HepG2 (cell line): ENCODE measurements around the gene AKAP8L. TPM values are rescaled to one million over a fixed set of nuclear protein-coding genes. Genes with fewer than 3 reads are reported as not detected.

ENCODE experiments used
- ELK4 ChIP-seq: sonication (generic); formaldehyde crosslinking; IDR thresholded peaks from 2 replicates; pipeline ENCODE4 v1.9.0; 2021; ENCODE audit warnings: missing genetic modification reagents, borderline replicate concordance
- KLF15 ChIP-seq: sonication (generic); formaldehyde crosslinking; IDR thresholded peaks from 2 replicates; pipeline ENCODE4 v1.8.1; 2023; ENCODE audit warnings: borderline replicate concordance, mild to moderate bottlenecking, inconsistent platforms, missing genetic modification reagents, mixed read lengths
- TBX3 ChIP-seq: fragments of 450-650 bp; IDR thresholded peaks from 2 replicates; pipeline ENCODE4 v1.6.1; 2017; ENCODE audit warnings: antibody characterized with exemption, mild to moderate bottlenecking, inconsistent platforms, borderline replicate concordance
- TOPORS ChIP-seq: sonication (generic); formaldehyde crosslinking; IDR thresholded peaks from 2 replicates; pipeline ENCODE4 v1.8.0; 2023; ENCODE audit warnings: mild to moderate bottlenecking, missing genetic modification reagents
- ZMYM4 ChIP-seq: sonication (generic); formaldehyde crosslinking; IDR thresholded peaks from 2 replicates; pipeline ENCODE4 v1.8.1; 2023; ENCODE audit warnings: mild to moderate bottlenecking, missing genetic modification reagents
- ZNF609 ChIP-seq: sonication (generic); formaldehyde crosslinking; IDR thresholded peaks from 2 replicates; pipeline ENCODE4 v1.4.0; 2020; ENCODE audit warnings: mild to moderate bottlenecking, missing genetic modification reagents, borderline replicate concordance
- polyA plus RNA-seq, 8 experiments: library from polyadenylated mRNA; depleted of rRNA in 3 of 8; stranded (reverse) in 7 of 8; unstranded in 1 of 8; fragments of >200 nt; fragmentation: Illumina TruSeq in 4 of 8; extraction: Trizol in 4 of 8; gene quantifications; 2 replicates each; pipeline versions ENCODE4 v1.2.1 to v1.2.3, GENCODE V29; 2011 to 2016; ENCODE audit warnings: low read depth in 4 of 8, missing spikeins in 1 of 8, mixed read lengths in 1 of 8; ENCODE audit not compliant: insufficient read depth in 1 of 8
- total RNA-seq, 5 experiments: library from RNA; depleted of rRNA; stranded (reverse); fragments of >200 nt; fragmentation: Illumina TruSeq; extraction: Trizol; gene quantifications; 2 replicates each; pipeline ENCODE4 v1.2.3, GENCODE V29; 2016; ENCODE audit warnings: low read depth in 1 of 5
- TF ChIP-seq, protein P1 (sequence below): sonication (generic); formaldehyde crosslinking; conservative IDR thresholded peaks from 2 replicates; pipeline ENCODE4 v1.8.0; 2022; ENCODE audit warnings: low read depth, missing genetic modification reagents

Gene AKAP8L
- total and polyA plus RNA-seq, 2 of the 13 experiments (the other 11 are each of a cell fraction or from before 2014, with no cell fraction given), result 48.2 to 49.6 TPM

DNA sequence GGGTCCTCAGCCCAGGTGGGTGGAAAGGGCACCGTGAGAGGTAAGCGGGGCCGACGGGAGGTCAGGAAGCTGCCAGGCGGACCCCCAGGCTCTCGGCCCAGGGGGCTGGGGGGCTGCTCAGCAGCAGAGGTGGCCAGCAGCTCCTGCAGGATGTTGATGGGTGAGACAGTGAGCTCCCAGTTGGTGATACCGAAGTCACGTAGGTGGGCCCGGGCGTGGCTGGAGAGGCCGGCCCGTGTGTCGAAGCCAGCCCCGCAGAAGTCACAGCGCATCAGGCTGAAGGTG lies 18.0 kb upstream of the AKAP8L start (continued):
- no peak for TF ChIP-seq KLF15 (CRISPR knock-in tag)
- TF ChIP-seq ELK4 (CRISPR knock-in tag), result no peak
- no peak for TF ChIP-seq TOPORS
- TF ChIP-seq, protein P1, sequence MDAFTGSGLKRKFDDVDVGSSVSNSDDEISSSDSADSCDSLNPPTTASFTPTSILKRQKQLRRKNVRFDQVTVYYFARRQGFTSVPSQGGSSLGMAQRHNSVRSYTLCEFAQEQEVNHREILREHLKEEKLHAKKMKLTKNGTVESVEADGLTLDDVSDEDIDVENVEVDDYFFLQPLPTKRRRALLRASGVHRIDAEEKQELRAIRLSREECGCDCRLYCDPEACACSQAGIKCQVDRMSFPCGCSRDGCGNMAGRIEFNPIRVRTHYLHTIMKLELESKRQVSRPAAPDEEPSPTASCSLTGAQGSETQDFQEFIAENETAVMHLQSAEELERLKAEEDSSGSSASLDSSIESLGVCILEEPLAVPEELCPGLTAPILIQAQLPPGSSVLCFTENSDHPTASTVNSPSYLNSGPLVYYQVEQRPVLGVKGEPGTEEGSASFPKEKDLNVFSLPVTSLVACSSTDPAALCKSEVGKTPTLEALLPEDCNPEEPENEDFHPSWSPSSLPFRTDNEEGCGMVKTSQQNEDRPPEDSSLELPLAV, result no peak
- no peak for TF ChIP-seq TBX3
- no peak for TF ChIP-seq ZNF609 (CRISPR knock-in tag)
- no peak for TF ChIP-seq ZMYM4 (CRISPR knock-in tag)
